MCF 10A (cell line): ENCODE data around the gene PSMB9. TPM values are rescaled to one million over a fixed set of nuclear protein-coding genes. Genes with fewer than 3 reads are reported as not detected.
"Not testable (repeated sequence)": the region's sequence is repeated elsewhere in the genome, so short reads cannot be mapped to it uniquely, and the experiment has no call there.

ENCODE experiments used
- BruUV-seq: library from RNA; stranded (reverse); fragments of 400-500 nt; replicated peaks from 2 replicates; lab custom pipeline; 2021; lab: Mats Ljungman, UMichigan
- CTCF ChIA-PET: fragments of 300-600 bp; sonication (Branson Sonifier 250); formaldehyde crosslinking; extraction: SDS; loops from one replicate; lab custom pipeline; 2021; ENCODE audit warnings: antibody characterized with exemption, inconsistent platforms; lab: Yijun Ruan, JAX
- POLR2A ChIA-PET: fragments of 300-600, 350-650 bp; sonication (Branson Sonifier 250); formaldehyde crosslinking; extraction: SDS; loops from one replicate; lab custom pipeline; 2020; ENCODE audit warnings: antibody characterized with exemption, inconsistent platforms; lab: Yijun Ruan, JAX
- DNase-seq: peaks from one replicate; pipeline ENCODE4 v3.0.0-alpha.2; 2018; ENCODE audit not compliant: unreplicated experiment
- H3K27ac Mint-ChIP-seq: one replicate; pipeline ENCODE4 v1.8.0; 2022; ENCODE audit warnings: mild to moderate bottlenecking, low read depth, mixed read lengths; ENCODE audit not compliant: unreplicated experiment
- H3K27me3 Mint-ChIP-seq: one replicate; pipeline ENCODE4 v1.8.0; 2022; ENCODE audit warnings: mixed read lengths; ENCODE audit not compliant: insufficient read depth, unreplicated experiment
- H3K36me3 Mint-ChIP-seq: one replicate; pipeline ENCODE4 v1.8.0; 2022; ENCODE audit warnings: mild to moderate bottlenecking, moderate library complexity, mixed read lengths; ENCODE audit not compliant: insufficient read depth, unreplicated experiment
- H3K4me1 Mint-ChIP-seq: one replicate; pipeline ENCODE4 v1.8.0; 2022; ENCODE audit warnings: mixed read lengths; ENCODE audit not compliant: insufficient read depth, unreplicated experiment
- H3K4me3 Mint-ChIP-seq: one replicate; pipeline ENCODE4 v1.8.0; 2022; ENCODE audit warnings: mild to moderate bottlenecking, moderate library complexity, mixed read lengths; ENCODE audit not compliant: unreplicated experiment
- H3K9me3 Mint-ChIP-seq: one replicate; pipeline ENCODE4 v1.8.0; 2022; ENCODE audit warnings: mixed read lengths; ENCODE audit not compliant: unreplicated experiment
- CTCF ChIP-seq: fragments of 200-600 bp; IDR thresholded peaks from one replicate; pipeline ENCODE4 v1.8.0; 2022; ENCODE audit warnings: antibody characterized with exemption, mild to moderate bottlenecking; ENCODE audit not compliant: unreplicated experiment
- intact Hi-C: fragments of 100-400 bp; cut with micrococcal nuclease; formaldehyde crosslinking; loops from 2 replicates; pipeline ENCODE4 v1.14.1; 2022
- total RNA-seq: library from RNA; stranded (reverse); gene quantifications from 2 replicates; pipeline ENCODE4 v1.2.3, GENCODE V29; 2022

PSMB9 gene
- total RNA-seq, 1 experiment from 2014 or later, result 3.5 TPM

DNA sequence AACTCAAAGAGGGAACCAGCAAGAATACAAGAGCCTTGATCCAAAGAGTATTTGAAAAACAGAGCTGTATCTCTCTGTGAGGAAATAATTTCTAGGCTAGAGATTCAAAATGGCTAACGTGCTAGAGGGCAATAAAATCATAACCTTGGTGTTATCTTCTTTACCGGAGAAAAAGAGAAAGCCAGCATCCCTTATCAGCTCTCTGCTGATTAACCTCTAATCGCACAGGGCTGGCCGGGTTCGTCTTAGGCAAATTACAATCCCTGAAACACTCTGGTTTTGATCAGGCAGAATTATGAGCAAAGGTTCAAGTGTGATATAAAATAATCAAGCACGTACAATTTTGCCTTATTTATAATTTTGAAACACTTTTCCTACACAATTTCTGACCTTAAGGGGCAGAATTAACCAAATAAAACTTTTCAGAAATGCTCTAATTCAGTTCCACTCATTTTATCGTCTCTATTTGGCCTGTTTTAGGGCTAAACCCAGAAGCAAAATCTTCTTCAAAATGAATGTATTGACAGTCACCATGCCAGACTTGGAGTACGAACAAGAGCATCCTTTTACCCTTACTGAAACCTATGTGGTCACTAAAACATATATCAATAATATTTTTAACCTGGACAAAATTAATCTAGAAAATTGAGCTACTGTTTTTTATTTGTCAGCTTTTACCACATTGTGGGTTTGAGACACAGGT, 13.7 kb downstream of the PSMB9 start:
- BruUV-seq, result no TSS peak
- Mint-ChIP-seq H3K9me3 (no peaks in the 10 kb centered on the region), H3K27ac (no peak overlapping the region), H3K4me3 (no peak overlapping the region), H3K4me1 (no peaks in the 10 kb centered on the region), H3K27me3 (peaks cover 36% of the 10 kb centered on the region), H3K36me3 (no peaks in the 10 kb centered on the region)
- TF ChIP-seq CTCF, result no peak
- ChIA-PET POLR2A (interaction anchor here (0.6 to 5.3 kb wide), 15 partner anchors 9 to 653 kb away, joined by 3 to 70 read pairs (median 4); partner anchors contain the start of genes PSMB8, PSMB9, RING1 and TAP1), CTCF (interaction anchor here (0.5 to 8.1 kb wide), 38 partner anchors 9 to 1735 kb away, joined by 3 to 109 read pairs (median 6); partner anchors contain the start of genes HLA-DMA, PSMB9, TAP1 and TAP2)
- intact Hi-C loops, result loop anchor here (1.0 to 5.0 kb wide), 6 partner anchors 13 to 454 kb away; partner anchors contain the start of genes PSMB9 and TAP2
- DNase-seq, result no peak

- no peaks in the 10 kb centered on the region for H3K9me3 Mint-ChIP-seq
- BruUV-seq, result no TSS peak
- intact Hi-C loops, result loop anchor here (1.0 to 5.0 kb wide), 6 partner anchors 14 to 455 kb away; partner anchors contain the start of genes PSMB9 and TAP2
- H3K4me3 Mint-ChIP-seq, result no peak overlapping the region
- no peaks in the 10 kb centered on the region for H3K4me1 Mint-ChIP-seq
- ChIA-PET POLR2A (interaction anchor here (0.6 to 5.3 kb wide), 13 partner anchors 9 to 614 kb away, joined by 3 to 70 read pairs (median 5); partner anchors contain the start of genes PSMB8, PSMB9, RING1 and TAP1), CTCF (interaction anchor here (0.5 to 8.1 kb wide), 42 partner anchors 10 to 1735 kb away, joined by 3 to 109 read pairs (median 4); partner anchors contain the start of genes HLA-DMA, PSMB9, TAP1 and TAP2)
- peak; percentile 79 for DNase-seq
- peaks cover 43% of the 10 kb centered on the region for H3K27me3 Mint-ChIP-seq
- TF ChIP-seq CTCF, result peak; percentile 82
- no peaks in the 10 kb centered on the region for H3K36me3 Mint-ChIP-seq
- H3K27ac Mint-ChIP-seq, result no peak overlapping the region
These were observed 14.3 kb downstream of the PSMB9 start for GRCh38 chr6:32868257-32868788.

- H3K27ac Mint-ChIP-seq, H3K36me3 Mint-ChIP-seq, DNase-seq, POLR2A ChIA-PET, H3K9me3 Mint-ChIP-seq, H3K4me3 Mint-ChIP-seq, H3K4me1 Mint-ChIP-seq, BruUV-seq, intact Hi-C loops: not testable (repeated sequence)
- CTCF ChIA-PET, result interaction anchor here (8.1 kb wide), 1 partner anchor 35 kb away, joined by 109 read pairs; the partner anchor contains the start of gene TAP2
- H3K27me3 Mint-ChIP-seq, result peaks cover 81% of the 10 kb centered on the region
These were observed 20.0 kb downstream of the PSMB9 start for GRCh38 chr6:32873947-32874346.

GRCh38 chr6:32876603-32877002, 22.6 kb downstream of the PSMB9 start:
- peaks cover 66% of the 10 kb centered on the region for H3K27me3 Mint-ChIP-seq
- no peak overlapping the region for H3K27ac Mint-ChIP-seq
- no peaks in the 10 kb centered on the region for H3K9me3 Mint-ChIP-seq
- intact Hi-C loops, result no loop called here
- no peak for DNase-seq
- ChIA-PET POLR2A (interaction anchor here (0.6 to 0.7 kb wide), 2 partner anchors 418 to 1337 kb away, joined by 3 read pairs; no protein-coding TSS in a partner anchor), CTCF (interaction anchor here (1.4 to 1.8 kb wide), 2 partner anchors 58 to 108 kb away, joined by 4 to 6 read pairs; no protein-coding TSS in a partner anchor)
- no peak overlapping the region for H3K4me3 Mint-ChIP-seq
- TF ChIP-seq CTCF, result no peak
- H3K36me3 Mint-ChIP-seq, result no peaks in the 10 kb centered on the region
- no peaks in the 10 kb centered on the region for H3K4me1 Mint-ChIP-seq
- no TSS peak for BruUV-seq
